HCT116 (cell line): Measurements from ENCODE around the gene ENTPD6.

ENCODE experiments used
- SIN3A ChIP-seq: IDR thresholded peaks from 2 replicates; pipeline ENCODE4 v1.6.1; 2012; ENCODE audit warnings: low read depth
- YY1 ChIP-seq: IDR thresholded peaks from 2 replicates; pipeline ENCODE4 v1.6.1; 2011; ENCODE audit warnings: low read length, low read depth, moderate library complexity, mild to moderate bottlenecking; ENCODE audit not compliant: insufficient replicate concordance; ENCODE audit errors: extremely low read depth
- TF ChIP-seq, protein P1 (sequence below), 3 experiments: fragments of 200-600 bp in 1 of 3; sonication (generic) in 1 of 3; IDR thresholded peaks in 2 of 3; conservative IDR thresholded peaks in 1 of 3; 2 replicates each; pipeline ENCODE4 v1.5.1; 2012 to 2017; ENCODE audit warnings: low read depth in 2 of 3, low read length in 2 of 3, antibody characterized with exemption in 1 of 3, borderline replicate concordance in 1 of 3, control low read depth in 1 of 3, mild to moderate bottlenecking in 1 of 3, mixed read lengths in 1 of 3, mixed run types in 1 of 3, moderate library complexity in 1 of 3; ENCODE audit not compliant: insufficient read depth in 1 of 3

DNA sequence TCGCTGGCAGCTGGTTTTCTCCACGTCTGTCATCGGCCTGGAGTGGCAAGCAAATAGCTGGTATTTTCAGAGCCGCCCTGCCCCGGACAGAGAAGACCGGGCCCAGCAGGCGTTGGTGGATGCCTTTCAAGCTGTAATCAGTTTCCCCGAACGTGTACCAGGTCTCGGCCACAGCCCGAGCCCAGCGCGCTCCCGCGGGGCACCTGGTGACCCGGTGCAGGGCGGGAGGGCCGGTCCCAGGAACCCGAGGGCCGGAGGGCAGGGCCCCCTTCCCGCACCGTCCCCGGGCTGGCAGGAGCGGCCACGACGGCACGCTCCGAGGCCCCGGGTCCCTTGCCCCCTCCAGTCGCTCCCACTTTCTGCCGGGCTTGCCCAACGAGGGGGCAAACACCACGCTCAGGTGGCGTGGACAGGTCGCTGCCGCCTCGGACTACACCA, 52.0 kb downstream of the ENTPD6 start:
- TF ChIP-seq, protein P1, sequence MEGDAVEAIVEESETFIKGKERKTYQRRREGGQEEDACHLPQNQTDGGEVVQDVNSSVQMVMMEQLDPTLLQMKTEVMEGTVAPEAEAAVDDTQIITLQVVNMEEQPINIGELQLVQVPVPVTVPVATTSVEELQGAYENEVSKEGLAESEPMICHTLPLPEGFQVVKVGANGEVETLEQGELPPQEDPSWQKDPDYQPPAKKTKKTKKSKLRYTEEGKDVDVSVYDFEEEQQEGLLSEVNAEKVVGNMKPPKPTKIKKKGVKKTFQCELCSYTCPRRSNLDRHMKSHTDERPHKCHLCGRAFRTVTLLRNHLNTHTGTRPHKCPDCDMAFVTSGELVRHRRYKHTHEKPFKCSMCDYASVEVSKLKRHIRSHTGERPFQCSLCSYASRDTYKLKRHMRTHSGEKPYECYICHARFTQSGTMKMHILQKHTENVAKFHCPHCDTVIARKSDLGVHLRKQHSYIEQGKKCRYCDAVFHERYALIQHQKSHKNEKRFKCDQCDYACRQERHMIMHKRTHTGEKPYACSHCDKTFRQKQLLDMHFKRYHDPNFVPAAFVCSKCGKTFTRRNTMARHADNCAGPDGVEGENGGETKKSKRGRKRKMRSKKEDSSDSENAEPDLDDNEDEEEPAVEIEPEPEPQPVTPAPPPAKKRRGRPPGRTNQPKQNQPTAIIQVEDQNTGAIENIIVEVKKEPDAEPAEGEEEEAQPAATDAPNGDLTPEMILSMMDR (IDR thresholded peaks at IDR 0.05 in 2 of 3, conservative IDR thresholded peaks at IDR 0.05 in 1 of 3; ENCODE audit: borderline replicate concordance in 1 of 3, insufficient read depth in 1 of 3, low read depth in 2 of 3, low read length in 2 of 3): no peak
- TF ChIP-seq YY1 (no peak), SIN3A (no peak)
